K562 treated with DMSO at 1 percent for 4 hours (cell line): ENCODE results near the gene ALDH1B1. TPM values are rescaled to one million over a fixed set of nuclear protein-coding genes. Genes with fewer than 3 reads are reported as not detected.

Experiments
- total RNA-seq: library from RNA; unstranded; fragments of 300-600 nt; gene quantifications from 2 replicates; pipeline ENCODE4 v1.2.3, GENCODE V29; 2022; ENCODE audit not compliant: insufficient read depth

ALDH1B1 gene
- total RNA-seq = 4.2 and 4.7 TPM in 2 replicates

GRCh38 chr9:38392235-38393127 is at the start of gene ALDH1B1:
TSS of gene ALDH1B1 (plus strand) at chr9:38392702. CDS start at chr9:38395749, 3,047 bp downstream.

GRCh38 chr9:38423973-38424843 is 31.7 kb downstream of the ALDH1B1 start, which contains the start of gene IGFBPL1:
TSS of gene IGFBPL1 (minus strand) at chr9:38424454. CDS start at chr9:38424424, 30 bp downstream.

Other genes starting within 250 kb of the ALDH1B1 start
- gene IGFBPL1, start 31.8 kb downstream of the ALDH1B1 start, total RNA-seq = not detected in 2 replicates
- not detected in 2 replicates for gene ANKRD18A, start 227.9 kb downstream of the ALDH1B1 start, total RNA-seq